SKM-1 (cell line): Measurements from ENCODE around the gene MZB1.

Experiments
- DNase-seq: peaks from one replicate; lab custom pipeline; 2025; ENCODE audit not compliant: unreplicated experiment; lab: John Stamatoyannopoulos, UW

Gene MZB1

GRCh38 chr5:139340051-139340450 is 49.7 kb downstream of the MZB1 start:
- no peak for DNase-seq
